Mesenteric fat pad (tissue), 1 donor: ENCODE results near the gene TCEAL3. TPM values are rescaled to one million over a fixed set of nuclear protein-coding genes. Genes with fewer than 3 reads are reported as not detected.
"Not testable (repeated sequence)": the region's sequence is repeated elsewhere in the genome, so short reads cannot be mapped to it uniquely, and the experiment has no call there.

Experiments
- DNase-seq: peaks from one replicate; pipeline ENCODE4 v3.0.0-alpha.2; 2020; ENCODE audit warnings: low spot score
- total RNA-seq: library from RNA; stranded (reverse); fragmentation: NEBNext Ultra II Directional; extraction: Animal tissue kit (Norgen Biotek cat#: 25700); gene quantifications from one replicate; pipeline ENCODE4 v1.2.1, GENCODE V29; 2021
- donor health status: DM: yes; HTN: yes; CAD: no.

Gene TCEAL3
- total RNA-seq, 1 donor from 2014 or later = 21.4 TPM

DNA sequence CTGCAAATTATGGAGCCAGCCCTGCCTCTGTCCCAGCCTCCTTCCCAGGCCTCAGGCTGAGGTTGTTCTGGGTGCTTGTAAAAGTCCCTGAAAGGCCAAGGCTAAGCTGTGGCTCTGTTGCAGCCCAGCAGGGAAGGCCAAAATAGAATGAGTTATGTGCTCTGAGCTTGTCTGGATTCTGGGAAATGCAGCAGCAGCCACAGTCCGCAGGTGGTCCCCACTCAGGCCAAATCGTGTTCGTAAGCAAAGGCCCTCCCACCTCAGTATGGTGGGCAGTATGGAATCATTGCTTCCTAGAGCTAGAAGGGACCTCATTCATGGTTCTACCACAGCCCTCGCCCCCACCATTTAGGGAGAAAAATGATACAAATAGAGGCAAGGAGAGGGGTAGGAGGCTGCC is 16.3 kb downstream of the TCEAL3 start:
- no peak for DNase-seq

DNA sequence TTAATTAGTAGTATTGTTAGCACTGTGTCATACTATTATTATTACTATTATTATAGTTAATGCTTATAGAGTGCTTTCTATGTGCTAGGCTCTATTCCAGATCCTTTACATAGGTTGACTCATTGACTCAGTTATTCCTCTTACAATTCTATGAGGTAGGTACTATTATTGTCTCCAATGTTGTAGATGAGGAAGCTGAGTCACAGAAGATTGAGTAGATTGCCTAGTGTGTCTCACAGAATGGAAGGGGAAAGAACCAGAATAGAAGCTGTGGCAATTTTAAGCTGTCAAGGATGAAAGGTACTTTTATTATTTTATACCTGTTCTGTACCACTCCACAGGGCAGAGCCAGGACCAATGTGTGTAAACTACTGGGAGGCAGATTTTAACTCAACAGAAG is 19.1 kb downstream of the TCEAL3 start:
- no peak for DNase-seq

GRCh38 chrX:103628386-103629317 is 20.9 kb downstream of the TCEAL3 start, which contains the start of gene TCEAL1:
Gene TCEAL1, plus strand, starts transcription at chrX:103628975. Its CDS starts 942 bp downstream, at chrX:103629917.
- no peak for DNase-seq

DNA sequence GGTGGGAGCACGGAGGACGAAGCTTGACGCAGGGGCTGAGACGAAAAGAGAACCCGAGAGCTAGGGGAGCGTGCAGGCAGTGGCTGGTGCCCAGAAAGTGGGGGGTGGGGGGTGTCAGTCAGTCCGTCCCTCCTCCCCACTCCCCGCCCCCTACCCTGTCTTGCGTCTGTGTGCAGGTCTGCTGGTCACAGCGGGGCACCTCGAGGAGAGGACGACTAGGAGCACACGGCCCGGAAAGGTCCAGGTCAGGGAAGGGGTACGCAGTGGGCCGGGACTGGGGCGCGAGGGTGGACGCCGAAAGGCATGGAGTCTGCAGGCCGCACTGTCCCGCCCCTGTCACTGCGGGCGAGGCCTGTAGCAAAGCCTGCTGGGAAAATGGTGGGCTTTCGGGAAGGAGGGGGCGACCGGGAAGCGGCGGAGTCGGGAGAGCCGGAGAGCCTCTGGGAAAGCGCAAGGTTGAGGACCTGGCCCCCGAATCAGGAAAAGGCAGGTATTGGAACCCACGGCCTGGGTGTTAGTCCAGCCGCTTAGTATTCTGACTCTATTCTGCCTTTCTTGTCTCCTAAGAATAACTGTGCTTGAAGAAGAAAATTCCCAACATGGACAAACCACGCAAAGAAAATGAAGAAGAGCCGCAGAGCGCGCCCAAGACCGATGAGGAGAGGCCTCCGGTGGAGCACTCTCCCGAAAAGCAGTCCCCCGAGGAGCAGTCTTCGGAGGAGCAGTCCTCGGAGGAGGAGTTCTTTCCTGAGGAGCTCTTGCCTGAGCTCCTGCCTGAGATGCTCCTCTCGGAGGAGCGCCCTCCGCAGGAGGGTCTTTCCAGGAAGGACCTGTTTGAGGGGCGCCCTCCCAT is 21.8 kb downstream of the TCEAL3 start:
- DNase-seq = no peak

- no peak for DNase-seq
Measured at GRCh38 chrX:103630171-103630511, 22.4 kb downstream of the TCEAL3 start.

DNA sequence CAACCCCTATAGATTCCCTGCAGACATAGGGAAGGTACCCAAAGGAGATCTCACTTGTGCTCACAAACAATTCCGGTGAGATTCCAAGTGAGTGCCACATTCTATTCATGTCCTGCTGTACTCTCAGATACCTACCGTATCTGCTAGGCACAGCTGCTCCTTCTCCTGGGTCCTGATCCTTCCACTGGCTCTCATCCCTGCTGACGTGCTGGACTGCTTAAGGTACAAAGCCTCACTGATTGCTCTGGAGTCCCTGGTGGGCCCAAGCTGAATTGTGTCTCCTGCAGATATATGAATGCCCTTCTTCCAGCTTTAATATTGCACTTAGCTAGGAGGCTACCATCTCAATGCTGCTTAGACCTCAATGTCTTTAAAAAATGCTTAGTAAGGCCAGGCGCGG is 23.4 kb downstream of the TCEAL3 start:
- no peak for DNase-seq

GRCh38 chrX:103635436-103635835 is 27.7 kb downstream of the TCEAL3 start:
- no peak for DNase-seq

GRCh38 chrX:103637604-103638338 is 30.0 kb downstream of the TCEAL3 start:
- DNase-seq = no peak

DNA sequence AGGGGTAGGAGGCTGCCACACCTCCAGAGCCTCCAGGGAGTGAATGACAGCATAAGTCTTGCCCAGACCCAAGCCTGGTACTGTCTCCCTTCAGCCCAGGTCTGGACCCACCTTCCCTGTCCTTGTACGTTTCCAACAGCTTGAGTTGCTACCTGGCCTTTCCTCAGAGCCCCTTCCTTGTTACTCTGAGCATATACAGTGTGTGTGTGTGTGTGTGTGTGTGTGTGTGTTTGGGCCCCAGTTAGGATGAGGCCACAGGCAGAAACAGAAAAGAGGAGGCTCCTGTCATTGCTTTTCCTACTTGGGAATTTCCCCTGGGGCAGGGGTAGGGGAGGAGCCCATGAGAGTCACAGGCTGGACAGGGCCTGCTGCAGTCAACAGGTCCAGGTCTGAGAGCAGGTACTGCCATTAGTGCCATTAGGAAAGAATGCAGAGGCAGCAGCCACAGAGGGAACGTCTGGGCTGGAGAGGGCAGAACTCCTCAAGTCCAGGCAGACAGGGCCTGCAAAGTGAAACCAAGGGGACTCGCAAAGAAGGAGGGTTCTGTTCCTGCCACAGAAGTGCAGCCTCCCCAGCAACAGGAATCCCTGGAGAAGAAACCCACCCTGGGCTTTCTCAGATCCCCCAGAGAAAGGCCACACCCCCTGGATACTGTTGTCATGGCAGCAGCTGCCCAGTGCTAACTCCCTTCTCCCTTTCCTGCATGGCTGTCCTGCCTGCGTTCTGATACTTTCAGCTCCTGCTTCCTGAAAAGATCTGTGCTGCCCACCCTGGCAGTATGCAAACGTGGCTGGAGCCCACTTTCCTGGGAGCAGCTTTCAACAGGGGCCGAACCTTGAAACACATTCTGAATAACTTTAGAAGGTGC is 30.9 kb downstream of the TCEAL3 start:
- DNase-seq = not testable (repeated sequence)

DNA sequence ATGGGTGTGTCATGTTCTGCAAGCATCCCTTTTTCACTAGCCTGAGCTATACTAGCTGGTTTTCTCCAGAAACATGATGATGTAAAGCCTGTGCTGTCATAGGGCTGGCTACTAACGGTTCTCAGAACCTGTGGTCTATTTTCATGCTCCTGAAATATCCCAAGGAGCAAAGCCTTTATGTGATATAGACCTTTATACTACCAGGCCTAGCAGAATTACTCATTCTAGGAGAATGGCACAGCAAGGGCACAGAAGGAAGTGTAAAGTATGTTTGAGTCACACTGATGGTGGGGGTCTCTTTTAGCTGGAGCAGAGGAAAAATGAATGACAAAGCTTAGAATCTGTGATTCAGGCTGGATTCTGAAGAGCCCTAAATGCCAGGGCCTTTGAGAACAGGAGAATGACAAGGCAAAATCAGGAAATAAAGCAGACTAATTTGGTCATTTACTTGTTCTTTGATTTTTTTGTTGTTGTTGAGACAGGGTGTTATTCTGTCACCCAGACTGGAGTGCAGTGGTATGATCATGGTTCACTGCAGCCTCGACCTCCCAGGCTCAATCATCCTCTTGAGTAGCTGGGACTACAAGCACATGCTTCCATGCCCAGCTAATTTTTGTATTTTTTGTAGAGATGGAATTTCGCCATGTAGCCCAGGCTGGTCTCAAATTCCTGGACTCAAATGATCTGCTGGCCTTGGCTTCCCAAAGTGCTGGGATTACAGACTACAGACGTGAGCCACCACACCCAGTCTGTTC is 32.8 kb downstream of the TCEAL3 start:
- DNase-seq = no peak

DNA sequence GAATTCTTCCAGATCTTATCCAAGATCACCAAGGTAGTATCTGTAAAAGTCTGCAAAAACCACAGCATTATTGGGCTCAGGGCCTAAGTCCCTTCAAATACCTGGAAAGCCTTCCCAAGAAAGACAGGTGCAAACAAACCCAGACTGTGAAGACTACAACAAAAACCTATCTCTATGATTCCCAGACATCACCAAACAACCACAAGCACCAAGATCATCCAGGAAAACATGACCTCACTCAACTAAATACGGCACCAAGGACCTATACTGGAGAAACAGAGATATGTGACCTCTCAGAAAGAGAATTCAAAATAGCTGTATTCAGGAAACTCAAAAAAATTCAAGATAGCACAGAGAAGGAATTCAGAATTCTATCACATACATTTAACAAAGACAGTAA is 36.4 kb downstream of the TCEAL3 start:
- no peak for DNase-seq

GRCh38 chrX:103647630-103648029 is 39.9 kb downstream of the TCEAL3 start:
- DNase-seq = no peak

DNA sequence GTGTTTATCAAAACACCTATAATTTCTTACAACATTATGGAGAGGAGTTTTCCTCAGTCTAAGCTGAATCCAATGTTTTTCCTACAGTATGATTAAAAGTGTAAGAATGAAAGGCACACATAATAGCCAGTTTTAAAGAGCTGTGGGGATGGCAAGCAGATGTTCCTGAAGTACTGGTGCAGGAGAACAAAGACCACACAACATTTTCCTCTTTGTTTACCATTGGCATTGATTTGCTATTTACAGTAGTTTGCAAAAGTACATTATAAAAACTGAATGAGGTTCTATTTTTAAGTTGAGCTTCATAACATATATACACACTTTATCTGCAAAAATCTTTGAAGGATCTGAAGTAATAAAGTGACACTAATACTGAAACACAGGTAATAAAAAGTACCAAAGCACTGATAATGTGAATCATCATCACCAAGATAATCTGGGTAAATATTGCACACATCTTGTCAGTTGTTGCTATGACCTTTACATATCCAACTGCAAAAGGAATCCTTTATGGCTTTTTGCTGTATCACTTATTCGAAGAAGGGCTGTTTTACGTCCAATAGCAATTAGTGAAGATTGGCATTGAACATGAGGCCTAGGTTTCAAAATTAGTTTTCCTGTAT is 43.5 kb downstream of the TCEAL3 start:
- DNase-seq = no peak

GRCh38 chrX:103655230-103656000 is 47.7 kb downstream of the TCEAL3 start:
- not testable (repeated sequence) for DNase-seq

GRCh38 chrX:103656617-103657016 is 48.9 kb downstream of the TCEAL3 start:
- DNase-seq = no peak

DNA sequence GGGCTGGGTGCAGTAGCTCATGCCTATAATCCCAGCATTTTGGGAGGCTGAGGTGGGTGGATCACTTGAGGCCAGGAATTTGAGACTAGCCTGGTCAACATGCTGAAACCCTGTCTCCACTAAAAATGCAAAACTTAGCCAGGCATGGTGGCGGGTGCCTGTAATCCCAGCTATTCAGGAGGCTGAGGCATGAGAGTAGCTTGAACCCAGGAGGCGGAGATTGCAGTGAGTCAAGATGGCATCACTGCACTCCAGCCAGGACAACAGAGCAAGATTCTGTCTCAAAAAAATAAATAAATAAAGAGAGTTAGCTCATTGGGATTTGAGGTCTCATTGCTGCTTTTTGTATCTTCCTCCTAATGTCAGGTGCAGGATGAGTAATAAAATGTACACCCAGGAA is 49.3 kb downstream of the TCEAL3 start:
- not testable (repeated sequence) for DNase-seq

- no peak for DNase-seq
Measured at GRCh38 chrX:103658681-103659433, 51.1 kb downstream of the TCEAL3 start.

GRCh38 chrX:103659460-103659859 is 51.7 kb downstream of the TCEAL3 start:
- not testable (repeated sequence) for DNase-seq
